Gastrocnemius medialis (tissue), 4 donors: ENCODE measurements around the gene SCP2.

Experiments
- CTCF ChIP-seq, 5 experiments: fragments of 450-650 bp in 3 of 5; fragments of 200-600 bp in 2 of 5; sonication (generic) in 2 of 5; IDR thresholded peaks in 4 of 5; conservative IDR thresholded peaks in 1 of 5; 1 replicate in 4 of 5; 2 replicates in 1 of 5; pipeline ENCODE4 v1.5.1; 2016 to 2019; ENCODE audit warnings: antibody characterized with exemption in 5 of 5, mild to moderate bottlenecking in 3 of 5, moderate library complexity in 3 of 5
- POLR2A ChIP-seq, 2 donors: fragments of 450-650 bp; IDR thresholded peaks; one replicate each; pipeline ENCODE4 v1.6.1; 2017; ENCODE audit warnings: antibody characterized with exemption in 2 of 2, mild to moderate bottlenecking in 2 of 2, moderate library complexity in 2 of 2

- TF ChIP-seq POLR2A (IDR thresholded peaks at IDR 0.05) (no peak), CTCF (IDR thresholded peaks at IDR 0.05 in 4 of 5, conservative IDR thresholded peaks at IDR 0.05 in 1 of 5) (no peak)
These were observed 95.1 kb downstream of the SCP2 start for GRCh38 chr1:53022179-53022578.
